ENCODE data around the gene SMU1.

SMU1 gene

DNA sequence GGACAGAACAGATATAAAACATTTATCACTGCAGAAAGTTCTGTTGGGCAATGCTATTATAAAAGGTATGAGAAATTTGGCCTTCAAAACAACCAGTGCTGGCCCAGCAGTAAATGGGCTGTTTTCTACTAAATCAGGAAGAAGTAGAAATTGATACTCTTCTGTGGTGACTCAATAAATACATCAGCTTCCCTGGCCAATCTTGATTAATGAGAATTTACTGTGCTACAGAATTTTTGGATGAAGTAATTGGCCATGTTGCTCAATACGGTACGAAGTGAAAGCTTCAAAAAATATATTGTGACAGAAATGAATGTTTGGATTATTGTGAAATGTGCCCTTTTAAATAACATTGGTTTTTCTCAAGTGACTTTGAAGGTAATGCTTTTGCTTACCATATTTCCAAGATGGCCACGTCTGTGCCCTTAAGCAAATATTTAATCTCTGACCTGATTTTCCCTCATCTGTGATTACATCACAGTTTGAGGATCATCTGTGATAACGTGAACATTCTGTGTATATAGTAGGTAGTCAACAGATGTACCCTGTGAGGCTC lies 47.2 kb downstream of the SMU1 start:
- peak overlapping the region; percentile 99; the same call in 1 of the 2 replicates for H3K27ac ChIP-seq
- TF ChIP-seq, protein P1, sequence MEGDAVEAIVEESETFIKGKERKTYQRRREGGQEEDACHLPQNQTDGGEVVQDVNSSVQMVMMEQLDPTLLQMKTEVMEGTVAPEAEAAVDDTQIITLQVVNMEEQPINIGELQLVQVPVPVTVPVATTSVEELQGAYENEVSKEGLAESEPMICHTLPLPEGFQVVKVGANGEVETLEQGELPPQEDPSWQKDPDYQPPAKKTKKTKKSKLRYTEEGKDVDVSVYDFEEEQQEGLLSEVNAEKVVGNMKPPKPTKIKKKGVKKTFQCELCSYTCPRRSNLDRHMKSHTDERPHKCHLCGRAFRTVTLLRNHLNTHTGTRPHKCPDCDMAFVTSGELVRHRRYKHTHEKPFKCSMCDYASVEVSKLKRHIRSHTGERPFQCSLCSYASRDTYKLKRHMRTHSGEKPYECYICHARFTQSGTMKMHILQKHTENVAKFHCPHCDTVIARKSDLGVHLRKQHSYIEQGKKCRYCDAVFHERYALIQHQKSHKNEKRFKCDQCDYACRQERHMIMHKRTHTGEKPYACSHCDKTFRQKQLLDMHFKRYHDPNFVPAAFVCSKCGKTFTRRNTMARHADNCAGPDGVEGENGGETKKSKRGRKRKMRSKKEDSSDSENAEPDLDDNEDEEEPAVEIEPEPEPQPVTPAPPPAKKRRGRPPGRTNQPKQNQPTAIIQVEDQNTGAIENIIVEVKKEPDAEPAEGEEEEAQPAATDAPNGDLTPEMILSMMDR (conservative IDR thresholded peaks at IDR 0.05): no peak

DNA sequence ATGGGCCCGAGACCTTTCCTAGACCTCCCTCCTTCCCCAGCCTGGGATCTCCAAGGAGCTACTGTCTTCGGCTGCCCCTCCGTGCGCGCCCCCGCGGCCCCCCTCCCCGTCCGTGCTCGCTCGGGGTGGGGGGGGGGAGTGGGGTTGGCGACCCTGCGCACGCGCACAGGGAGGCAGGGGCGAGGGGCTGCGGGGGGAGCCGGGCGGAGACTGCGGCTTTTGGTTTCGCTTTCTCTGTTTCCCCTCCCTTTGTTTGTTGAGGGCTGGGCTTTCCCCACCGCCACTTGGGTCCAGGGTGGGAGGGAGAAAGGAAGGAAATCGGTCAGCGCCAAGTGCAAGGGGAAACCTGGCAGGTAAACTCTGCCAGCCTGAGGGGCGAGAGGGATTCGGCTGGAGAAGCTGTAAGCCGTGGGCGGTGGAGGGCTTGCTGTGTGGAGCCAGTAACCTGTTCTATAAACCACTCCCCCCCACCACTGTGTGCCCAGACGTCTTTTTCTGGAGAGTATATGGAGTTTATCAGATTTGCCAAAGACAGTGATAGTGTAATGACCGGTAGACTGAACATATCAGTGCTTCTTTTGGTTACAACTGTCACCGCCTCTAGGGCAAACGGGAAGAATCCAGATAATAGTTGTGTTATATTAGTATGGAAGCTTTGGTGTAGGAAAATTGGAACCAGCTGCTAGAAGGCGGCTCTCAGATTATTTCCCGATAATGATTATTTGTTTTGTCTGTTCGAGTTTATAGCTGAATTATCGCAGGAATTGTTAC lies 50.7 kb downstream of the SMU1 start:
- TF ChIP-seq, protein P1 (conservative IDR thresholded peaks at IDR 0.05): no peak
- peak overlapping the region; percentile 99 for H3K27ac ChIP-seq

DNA sequence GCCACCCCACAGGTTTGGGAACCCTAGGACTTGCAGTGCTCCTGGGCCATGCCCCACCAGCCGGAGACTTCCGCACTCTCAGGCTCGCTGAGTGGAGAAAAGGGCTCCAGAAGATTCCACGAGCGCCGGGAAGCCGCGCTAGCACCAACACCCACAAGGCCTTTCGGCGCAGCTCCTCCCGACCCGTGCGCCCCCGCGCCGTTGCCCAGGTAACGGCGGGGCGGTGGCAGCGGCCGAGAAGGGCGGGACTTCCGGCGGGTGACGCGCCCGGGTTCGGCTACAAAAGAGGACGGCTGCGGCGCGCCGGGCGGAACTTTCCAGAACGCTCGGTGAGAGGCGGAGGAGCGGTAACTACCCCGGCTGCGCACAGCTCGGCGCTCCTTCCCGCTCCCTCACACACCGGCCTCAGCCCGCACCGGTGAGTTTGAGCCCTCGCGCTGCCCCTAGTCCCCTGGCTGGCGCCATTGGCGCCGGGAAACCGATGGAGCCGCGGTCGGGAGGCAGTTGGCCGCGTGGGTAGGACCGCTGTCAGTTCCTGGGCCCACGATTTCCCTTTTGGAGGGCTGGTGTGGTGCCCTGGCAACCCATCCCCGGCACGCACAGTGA lies 51.4 kb downstream of the SMU1 start, which contains the start of gene DNAJA1:
DNAJA1 (plus strand) TSS at position 308 of the 606 bp plus-strand sequence. CDS start 1,212 bp downstream, outside the sequence.
- TF ChIP-seq, protein P1 (conservative IDR thresholded peaks at IDR 0.05): no peak
- peak within 1 kb of the TSS; percentile 99 for H3K27ac ChIP-seq

DNA sequence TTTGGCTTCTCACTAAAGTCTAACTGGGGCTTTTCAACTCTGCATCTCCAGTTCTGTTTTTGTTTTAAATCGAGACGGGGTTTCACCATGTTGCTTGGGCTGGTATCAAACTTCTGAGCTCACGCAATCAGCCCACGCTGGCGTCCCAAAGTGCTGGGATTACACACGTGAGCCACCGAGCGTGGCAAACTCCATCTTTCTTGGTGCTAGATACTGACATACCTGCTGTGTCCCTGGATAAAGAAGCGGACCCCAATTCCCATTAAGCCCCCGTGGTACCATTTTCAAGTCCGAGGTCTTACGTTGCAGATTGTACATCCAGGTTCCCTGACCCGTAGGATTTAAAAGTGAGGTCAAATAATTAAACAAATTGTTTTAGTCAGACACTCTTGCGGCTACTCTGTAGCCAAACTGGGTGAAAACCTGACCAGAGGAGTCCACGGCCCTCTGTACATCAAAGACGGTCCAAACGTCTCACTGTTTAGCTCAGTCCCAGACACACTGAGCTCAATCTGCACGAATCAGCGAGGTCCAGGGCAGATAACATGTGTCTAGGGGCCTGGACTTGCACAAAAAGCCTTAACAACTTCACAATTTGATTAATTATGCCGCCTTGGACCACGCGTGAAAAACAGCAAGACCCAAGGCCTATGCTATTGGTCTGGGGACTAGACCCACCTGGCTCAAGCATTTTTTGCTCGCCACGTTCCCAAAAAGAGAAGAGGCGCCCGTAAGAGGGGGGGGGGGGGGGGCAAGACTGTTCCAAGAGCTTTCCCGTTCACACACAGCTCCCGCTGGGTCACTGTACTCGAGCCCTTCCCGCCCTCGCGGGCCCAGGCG lies 52.1 kb downstream of the SMU1 start:
- H3K27ac ChIP-seq: peak overlapping the region; percentile 99
- TF ChIP-seq, protein P1 (conservative IDR thresholded peaks at IDR 0.05): no peak

DNA sequence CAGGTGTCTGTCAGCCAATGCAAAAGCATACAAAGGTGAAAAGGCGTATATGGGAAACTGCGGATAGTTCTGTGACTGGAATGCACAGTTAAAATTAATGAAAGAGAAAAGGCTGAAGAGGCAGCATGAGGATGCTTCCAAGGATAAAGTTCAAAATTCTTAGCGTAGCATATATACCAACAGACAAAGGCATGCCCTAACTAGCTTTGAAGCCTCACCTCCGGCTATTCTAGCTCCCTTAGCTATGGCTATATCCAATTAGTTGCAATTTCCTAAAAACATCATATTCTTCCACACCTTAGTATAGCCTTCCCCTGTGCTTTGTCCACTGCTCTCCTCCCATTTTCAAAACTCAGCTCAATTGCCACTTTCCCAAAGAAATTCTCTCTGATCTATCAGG lies 52.8 kb downstream of the SMU1 start:
- H3K27ac ChIP-seq: peak overlapping the region; percentile 99
- TF ChIP-seq, protein P1 (conservative IDR thresholded peaks at IDR 0.05): no peak

DNA sequence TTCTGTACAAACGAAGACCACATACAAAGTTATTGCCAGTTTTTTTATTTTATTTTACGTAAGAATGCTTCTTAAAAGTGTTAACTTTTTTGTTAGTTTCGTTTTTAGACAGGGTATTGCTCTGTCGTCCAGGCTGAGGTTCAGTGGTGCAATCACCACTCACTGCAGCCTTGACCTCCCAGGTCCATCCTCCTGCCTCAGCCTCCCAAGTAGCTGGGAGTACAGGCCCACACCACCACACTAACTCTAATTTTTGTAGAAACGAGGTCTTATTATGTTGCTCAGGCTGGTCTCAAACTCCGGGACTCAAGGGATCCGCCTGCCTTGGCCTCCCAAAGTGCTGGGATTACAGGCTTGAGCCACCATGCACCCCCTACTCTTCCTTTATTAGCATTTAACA lies 53.7 kb downstream of the SMU1 start:
- H3K27ac ChIP-seq: peak overlapping the region; percentile 99; the same call in 1 of the 2 replicates
- TF ChIP-seq, protein P1 (conservative IDR thresholded peaks at IDR 0.05): no peak

Data from VCaP (cell line).